Central memory CD4-positive, alpha-beta T cell (primary cell): ENCODE measurements around the gene PADI6.
"Not testable (repeated sequence)": the region's sequence is repeated elsewhere in the genome, so short reads cannot be mapped to it uniquely, and the experiment has no call there.

Source experiments
- DNase-seq: peaks from one replicate; pipeline ENCODE4 v3.0.0; 2022

PADI6 gene

DNA sequence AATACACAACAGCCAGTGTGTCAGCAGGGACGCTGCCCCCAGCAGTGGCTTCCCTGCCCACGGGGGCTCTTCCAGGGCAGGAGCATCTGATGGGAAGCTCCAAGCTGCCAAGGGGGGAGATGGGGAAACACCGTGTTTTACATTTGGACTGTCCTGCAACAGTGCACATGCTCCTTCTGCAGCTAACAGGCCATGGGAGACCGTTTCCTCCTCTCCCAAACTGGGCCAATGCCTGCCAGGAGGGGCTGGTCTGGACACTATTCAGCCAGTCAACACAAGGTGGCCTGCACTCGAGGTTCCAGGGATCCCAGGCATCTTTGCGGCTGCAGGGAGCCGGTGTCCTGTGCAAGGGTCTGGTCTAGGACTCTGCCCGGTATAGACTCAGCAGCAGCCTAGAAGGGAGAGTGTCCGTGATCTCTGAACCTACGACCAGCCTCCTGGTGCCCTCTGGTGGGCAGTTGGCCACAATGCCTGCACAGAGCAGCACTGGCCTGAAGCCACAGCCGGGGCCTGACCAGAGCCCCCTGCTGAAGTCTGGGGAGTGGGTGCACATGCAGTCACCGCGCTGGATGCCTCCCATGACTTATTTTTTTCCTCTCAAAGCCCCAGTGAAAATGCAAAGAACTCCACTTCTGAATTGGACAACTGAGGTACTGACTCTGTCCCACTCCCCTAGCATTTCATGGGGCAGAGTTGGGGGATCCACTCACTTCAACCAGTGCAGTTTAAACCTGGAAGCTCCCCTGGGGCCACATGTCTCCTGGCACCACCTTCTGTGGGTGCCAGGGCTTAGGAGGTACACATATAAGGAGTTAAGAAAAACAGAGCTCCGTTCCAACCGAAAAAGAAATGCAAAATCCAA lies 34.1 kb downstream of the PADI6 start:
- no peak for DNase-seq

- not testable (repeated sequence) for DNase-seq
These were observed 34.9 kb downstream of the PADI6 start for GRCh38 chr1:17406760-17407475.

GRCh38 chr1:17407786-17408514 lies 36.0 kb downstream of the PADI6 start:
- not testable (repeated sequence) for DNase-seq

GRCh38 chr1:17409391-17409811 lies 37.4 kb downstream of the PADI6 start:
- no peak for DNase-seq

GRCh38 chr1:17412093-17412870 lies 40.3 kb downstream of the PADI6 start:
- no peak for DNase-seq

GRCh38 chr1:17414022-17414421 lies 42.0 kb downstream of the PADI6 start:
- no peak for DNase-seq

GRCh38 chr1:17416389-17416788 lies 44.4 kb downstream of the PADI6 start:
- DNase-seq: no peak

DNA sequence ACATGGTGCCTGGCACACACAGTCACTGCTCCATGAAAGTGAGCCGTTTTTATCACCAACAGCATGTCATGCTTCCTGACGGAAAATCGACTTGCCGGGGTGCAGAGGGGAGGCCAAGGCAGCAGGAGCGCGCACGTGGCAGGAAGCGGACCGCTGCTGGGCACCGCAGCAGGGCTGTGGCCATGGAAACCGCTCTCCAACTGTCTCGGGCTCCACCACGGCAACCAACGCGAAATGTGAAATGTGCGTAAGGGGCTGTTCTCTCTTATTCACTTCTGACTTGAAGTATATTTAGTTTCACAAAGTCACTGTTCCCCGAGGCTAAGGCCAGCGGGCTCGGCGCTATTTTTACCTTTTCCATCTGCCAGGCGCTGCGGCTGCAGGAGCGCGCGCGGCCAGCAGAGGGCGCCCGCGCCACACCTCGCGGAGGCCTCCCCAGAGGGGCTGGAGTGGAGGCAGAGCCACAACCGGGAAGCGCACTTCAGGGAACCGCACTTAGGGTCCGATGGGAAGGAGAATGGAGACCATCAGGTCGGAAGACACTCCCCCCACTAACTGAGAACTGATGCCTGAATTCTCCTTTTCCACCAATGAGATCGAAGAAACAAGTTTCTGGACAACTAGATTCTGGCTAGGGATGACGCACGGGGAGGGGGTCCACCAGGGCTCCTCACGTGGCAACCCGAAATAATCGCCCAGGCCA lies 47.8 kb downstream of the PADI6 start:
- peak; percentile 60 for DNase-seq

- DNase-seq: no peak
These were observed 48.5 kb downstream of the PADI6 start for GRCh38 chr1:17420391-17420918.

DNA sequence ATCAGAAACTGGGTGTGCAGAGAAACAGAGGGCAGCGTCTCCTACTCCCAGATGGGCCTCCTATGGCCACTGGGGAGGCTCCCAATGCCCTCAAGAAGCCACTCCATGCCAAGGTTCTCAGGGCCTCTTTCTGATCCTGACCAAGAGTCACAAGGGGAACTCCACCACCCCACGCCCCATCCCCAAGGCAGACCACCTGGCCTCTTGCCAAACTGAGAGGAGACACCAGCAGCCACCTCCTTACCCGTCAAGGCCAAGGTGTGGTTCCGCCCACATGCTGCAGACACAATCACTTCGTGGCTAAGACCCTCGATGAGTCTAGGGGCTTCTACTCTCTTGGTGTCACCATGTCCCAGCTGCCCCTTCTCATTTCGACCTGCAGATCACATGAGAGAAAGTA lies 50.5 kb downstream of the PADI6 start:
- DNase-seq: no peak

GRCh38 chr1:17423781-17424245 lies 51.8 kb downstream of the PADI6 start:
- DNase-seq: no peak

DNA sequence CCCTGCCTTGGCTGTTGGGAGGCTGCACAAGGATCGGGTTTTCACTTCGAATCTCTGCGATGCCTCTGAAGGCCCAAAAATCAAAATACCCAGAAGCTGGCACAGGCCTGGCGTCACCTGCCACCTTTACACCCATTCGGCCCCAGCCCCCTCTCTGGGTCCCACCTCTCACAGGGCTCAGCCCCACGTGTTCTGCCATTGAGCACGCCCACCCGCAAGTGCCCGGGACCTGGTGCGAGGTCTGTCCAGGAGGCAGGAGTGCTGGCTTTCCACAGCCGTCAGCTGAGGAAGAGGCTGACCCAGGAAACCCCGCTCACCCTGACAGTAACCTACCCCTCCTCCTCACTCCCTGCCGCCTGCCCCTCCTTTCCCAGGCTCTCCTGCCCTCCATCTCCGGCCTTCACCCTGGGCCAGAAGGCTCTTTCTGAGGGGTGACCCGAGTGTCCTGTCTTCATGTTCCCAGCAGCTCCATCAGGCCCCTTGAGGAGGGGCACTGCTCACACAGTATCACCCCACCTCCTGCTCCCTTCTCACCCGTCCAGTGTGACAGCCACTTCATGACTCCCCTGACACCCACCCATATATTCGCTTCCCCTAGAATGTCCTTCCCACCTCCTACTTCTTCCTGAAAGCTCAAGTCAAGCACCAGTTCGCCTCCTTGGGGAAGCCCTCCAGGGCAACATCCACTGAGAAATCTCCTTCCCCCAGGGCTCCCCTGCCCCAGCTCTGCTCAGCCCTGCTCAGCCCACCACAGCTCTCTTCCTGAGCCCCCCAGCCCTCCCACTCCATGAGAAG lies 54.0 kb downstream of the PADI6 start:
- no peak for DNase-seq

DNA sequence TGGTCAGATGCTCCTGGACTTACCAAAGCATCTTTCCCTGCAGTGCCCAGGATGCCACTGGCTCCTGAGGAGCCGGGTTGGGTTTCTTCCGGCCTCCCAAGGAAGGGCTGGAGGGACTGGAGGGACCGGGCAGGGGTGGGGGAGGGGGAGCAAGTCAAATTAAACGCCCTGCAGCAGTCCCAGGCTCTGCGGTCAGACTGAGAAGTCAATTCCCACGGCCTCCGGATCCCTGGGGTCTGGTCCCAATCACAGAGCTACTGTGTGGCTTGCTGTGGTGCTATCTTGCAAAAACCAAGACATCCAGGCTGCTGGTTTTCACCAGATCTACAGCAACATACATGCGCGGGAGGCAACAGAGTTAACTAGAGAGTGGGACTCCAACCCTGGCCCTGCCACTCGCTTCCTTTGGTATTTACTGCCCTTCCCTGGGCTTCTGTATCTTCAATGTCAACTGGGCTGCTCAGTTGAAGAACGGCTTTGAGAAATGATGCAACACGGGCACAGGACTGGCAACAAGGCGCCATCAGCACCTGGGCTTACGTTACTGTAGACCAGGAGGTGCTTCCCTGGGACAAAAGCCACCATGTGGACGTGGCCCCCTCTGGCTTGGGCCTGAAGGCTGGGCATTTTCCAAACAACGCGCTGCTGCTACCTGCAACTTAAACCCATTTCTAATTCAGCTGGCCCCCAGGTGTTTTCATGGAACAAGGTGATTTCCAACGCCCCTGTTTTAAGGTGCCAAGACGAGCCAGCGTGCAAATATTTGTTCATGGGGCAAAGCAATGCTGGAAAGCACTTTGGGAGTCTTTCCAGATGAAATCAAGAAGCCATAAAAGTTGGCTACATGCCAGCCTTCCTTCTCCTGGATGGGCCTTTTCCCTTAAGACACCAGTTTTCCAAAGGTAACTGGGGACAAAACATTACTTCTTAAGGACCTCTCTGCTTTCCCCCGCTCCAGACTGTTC lies 56.0 kb downstream of the PADI6 start:
- DNase-seq: no peak

DNA sequence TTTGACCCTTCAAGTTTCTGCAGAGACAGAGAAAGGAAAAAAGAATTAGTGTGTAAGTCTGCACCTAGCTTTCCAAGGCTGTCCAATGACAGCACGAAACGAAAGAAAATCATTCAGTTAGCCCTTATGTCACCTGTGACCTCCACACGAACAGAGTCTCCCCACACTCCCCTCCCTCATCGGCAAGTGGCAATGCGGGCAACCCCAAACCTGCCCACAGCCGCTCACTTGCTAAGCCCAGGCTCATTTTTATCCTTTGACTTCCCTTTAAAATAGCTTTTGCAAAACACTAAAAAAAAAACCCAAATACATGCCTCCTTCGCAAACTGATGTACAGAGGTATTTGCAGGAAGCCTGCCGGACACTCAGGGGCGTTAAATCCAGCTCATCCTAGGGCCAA lies 57.2 kb downstream of the PADI6 start:
- DNase-seq: no peak

DNA sequence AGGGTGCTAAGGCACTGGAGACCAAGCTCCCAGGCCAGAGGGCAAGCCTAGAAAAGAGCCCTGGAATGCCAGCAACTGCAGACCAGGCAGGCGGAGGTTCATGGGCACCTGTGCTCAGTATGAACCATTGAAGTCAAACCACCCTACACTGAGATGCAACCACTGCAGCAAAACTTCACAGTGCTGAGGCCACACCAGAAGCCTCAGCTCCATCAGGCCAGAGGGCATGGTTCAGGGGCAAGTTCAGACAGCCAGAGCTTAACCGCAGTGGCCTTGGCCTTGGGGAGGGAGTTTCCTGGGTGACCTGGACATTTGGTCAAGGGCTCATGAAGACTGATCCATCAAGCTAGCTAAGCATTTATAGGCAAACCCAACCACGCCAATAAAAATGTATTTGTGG lies 60.4 kb downstream of the PADI6 start:
- no peak for DNase-seq

DNA sequence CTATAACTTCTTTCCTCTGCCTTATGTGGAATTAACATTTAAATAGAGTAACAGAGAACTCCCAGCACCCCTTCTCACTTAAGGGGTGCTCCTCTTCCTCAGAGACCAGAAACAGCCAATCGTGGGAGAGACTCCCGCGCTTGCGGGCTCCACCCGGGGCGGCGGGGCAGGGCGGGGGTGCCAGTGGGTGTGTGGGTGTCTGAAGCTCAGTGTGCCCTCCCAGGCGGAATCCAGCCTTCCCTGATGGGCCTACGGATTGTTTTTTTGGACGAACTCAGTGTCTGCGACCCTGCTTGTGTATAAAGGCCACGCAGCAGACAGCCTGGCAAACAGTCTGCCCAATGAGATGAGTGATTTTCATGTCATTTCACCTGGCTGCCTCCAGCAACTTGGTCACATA lies 61.3 kb downstream of the PADI6 start:
- DNase-seq: no peak

DNA sequence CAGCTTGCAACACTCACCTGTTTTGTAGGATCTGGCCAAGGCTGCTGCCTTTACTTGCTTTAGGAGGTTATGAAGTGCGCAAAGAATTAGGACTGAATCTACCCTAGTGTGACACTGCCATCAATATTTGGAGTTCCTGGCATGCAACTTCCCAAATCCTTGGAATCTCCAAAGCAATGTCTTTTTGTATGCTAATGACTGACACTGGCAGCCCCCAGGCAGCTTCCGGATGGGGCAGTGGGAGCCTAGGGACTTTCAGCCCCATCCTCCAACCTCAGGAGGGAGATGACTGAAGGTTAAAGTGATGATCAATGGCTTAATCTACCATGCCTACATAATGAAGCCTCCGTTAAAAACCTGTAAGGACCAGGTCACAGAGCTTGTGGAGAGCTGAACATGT lies 62.0 kb downstream of the PADI6 start:
- no peak for DNase-seq

- no peak for DNase-seq
These were observed 62.6 kb downstream of the PADI6 start for GRCh38 chr1:17434601-17435000.

DNA sequence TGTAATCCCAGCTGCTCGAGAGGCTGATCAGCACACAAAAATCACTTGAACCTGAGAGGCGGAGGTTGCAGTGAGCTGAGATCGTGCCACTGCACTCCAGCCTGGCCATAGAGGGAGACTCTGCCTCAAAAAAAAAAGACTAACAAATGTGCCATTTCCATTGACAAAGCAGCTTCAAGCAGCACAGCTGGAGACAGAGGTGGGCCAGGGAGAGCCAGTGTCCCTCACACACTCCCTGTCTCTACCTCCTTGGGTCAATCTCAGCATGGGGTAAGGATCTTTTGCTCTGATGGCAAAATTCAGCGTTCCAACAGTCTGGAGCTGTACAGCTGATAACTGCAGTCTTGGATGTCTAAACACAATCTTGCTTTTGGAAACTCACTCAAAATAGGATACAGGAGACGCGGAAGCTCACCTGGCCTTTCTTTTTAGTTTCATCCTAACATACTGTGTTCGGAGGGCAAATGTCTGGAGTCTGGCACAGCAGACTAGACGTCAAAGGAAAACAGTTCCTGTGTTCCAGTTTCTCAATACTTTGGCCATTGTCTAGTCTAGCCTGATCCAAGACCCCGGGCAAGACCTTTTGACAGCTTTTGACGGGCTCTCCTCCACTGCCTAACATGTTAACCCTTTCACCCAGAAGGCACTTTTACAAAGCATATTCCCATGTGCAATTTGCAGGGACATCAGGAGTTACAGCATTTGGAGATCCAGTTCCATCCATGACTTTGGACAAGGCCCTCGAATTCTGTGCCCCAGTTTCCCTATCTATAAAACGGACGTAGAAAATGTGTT lies 64.6 kb downstream of the PADI6 start:
- no peak for DNase-seq
